Germinal center (tissue), 1 donor: ENCODE measurements around the gene TPM1.

ENCODE experiments used
- DNase-seq: peaks from one replicate; pipeline ENCODE4 v3.0.0; 2012; ENCODE audit warnings: mixed read lengths, low spot score

TPM1 gene

GRCh38 chr15:63016234-63016633, 26.3 kb upstream of the TPM1 start:
- no peak for DNase-seq

DNA sequence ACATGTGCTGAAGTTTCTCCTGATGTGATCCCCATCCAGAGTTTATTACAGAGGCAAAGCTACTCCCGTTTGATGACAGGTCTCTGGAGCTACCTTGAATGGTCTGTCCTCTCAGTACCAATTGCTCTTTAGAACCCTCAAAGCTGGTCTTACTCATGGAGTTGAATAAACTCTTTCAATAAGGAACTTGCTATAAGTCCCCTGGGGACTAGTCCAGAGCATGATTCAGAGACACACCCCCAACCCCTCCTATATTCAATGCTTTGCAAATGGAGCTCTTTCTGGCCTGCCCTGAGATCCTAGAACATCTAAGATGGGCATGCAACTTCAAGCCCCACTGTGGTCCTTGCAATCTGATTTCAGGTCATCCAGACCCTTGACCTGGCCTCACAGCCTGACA, 23.9 kb upstream of the TPM1 start:
- DNase-seq = no peak

DNA sequence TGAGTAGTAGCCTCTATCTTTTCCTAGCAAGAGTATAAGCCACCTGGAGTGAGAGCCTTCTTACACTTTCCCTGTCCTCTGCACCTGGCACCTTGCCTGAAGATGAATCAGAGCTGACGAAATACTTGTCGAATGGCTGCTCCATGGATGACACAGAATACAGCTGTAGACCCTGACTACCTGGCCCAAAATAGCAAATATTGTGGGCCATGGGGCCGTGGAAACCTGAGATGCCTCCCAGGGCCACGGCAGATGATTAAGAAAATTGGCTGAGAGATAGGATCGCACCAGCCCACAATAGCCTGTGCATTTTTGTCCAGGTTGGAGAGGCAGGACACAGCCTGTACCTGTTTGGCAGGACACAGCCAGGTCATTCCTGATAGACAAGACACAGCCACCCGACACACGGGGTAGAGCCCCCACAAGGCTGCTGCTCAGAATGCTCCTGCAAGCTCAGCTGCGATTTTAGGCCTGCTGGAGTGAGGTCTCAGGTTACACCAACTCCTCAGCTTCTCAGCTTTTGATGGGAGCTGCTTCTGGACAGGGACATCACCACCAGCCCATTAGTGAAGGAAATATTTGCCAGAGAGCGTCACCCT, 22.9 kb upstream of the TPM1 start:
- no peak for DNase-seq

DNA sequence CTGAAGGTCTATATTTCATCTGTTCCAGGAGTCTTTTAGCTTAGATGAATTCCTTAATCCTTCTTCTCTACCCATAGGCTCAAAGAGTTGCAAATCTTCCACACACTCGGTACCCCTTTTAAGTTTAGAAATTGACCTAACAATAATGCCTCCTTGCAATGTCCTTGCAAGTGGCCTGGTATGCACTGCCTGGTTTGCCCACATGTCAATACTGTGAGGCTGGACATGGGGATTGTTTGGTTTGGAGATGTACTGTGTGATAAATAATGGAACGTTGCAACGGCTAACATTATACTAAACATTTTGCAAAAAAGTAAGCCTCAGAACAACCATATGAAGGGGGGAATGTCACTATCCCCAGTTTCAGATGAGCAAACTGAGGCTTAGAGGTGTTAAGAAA, 22.4 kb upstream of the TPM1 start:
- no peak for DNase-seq

DNA sequence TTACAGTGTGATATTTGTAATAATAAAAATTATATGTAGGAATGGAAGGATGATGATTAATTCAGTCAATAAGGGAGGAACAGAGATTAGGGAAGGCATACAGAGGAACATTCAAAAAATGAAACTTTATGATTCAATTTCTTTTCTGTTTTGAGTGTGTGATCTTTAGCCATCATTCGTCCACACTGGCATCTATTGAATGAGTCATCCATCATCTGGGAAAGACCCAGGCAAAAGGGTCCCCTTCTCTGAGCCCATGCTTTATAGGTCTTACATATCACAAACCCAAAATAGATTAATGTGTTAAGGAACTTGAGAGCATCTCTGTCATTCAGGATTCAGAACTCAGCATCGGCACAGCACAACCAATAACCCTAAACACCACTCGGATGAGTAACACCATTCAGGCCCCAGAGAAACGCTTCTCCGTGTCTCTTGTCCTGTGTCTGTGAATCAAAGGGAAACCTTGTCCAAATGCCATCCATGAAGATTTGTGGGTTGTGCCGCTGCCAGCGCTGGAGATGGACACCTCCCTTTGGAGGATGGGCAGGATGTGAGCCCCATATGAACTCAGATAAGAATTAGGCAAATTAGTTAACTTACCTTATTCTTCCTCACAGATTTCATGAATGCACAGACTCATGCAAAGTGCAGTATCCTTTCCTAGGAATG, 21.7 kb upstream of the TPM1 start:
- no peak for DNase-seq

DNA sequence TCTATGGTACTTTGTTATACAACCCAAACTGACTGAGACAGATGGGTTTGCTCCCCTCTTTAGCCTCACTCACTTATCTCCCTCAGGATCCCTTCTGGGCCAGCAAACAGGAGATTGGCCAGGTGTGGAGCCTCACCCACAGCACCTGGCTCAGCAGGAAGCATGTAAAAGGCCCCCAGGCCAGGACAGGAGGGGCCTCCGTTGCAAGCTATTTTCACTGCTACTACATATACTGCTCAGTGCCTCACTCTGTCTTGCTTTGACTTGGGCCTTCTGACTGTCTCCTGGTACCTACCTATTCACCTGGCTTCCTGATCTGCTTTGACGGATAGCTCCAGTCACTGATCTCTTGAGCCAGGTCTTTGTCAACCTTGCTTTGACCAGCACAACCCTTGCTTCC, 20.4 kb upstream of the TPM1 start:
- DNase-seq = no peak

DNA sequence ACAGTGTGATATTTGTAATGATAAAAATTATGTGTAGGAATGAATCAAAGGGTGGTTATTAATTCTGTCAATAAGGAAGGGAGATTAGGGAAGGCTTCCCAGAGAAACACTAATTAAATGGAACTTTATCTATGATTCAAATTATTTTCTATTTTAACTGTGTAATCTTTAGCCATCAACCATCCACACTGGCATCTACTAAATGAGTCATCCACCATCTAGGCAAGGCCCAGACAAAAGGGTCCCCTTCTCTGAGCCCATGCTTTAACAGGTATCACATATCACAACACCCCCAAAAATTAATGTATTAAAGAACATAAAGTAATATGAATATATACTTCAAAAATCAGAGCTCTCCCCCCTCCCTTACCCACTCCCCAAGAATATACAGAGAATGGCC, 19.9 kb upstream of the TPM1 start:
- DNase-seq = no peak

- no peak for DNase-seq
Observed at GRCh38 chr15:63023351-63023945, 19.1 kb upstream of the TPM1 start.

- no peak for DNase-seq
Observed at GRCh38 chr15:63025460-63025859, 17.1 kb upstream of the TPM1 start.

- DNase-seq = no peak
Observed at GRCh38 chr15:63027646-63028045, 14.9 kb upstream of the TPM1 start.

DNA sequence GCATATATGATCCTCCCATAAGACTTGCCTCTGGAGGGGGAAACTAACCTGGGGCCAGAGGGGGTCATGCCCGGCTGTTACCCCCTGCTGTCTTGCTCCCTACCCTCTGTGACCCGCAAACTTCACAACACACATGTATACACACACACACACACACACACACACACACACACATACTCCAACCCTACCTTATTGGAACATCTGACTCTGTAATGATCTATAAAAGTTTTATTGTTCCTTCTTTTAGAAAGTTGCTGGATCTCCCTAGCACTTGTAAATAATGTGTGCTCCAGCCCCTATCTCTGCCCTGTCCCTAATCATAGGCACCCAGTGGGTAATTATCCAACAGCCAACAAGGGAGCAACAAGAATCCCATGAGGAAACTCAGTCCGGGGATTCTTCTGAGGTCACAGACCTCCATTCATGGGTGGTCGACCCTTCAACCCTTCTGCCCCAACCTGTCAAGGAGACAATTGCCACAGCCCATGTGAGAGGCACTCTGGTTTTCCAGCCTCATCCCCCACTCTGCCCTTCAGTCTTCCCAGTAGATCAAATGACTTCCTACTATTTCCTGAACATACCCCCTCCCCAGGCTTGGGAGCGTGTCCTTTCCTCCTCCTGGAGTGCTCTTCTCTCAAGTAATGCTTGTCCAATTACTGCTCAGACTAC, 14.0 kb upstream of the TPM1 start:
- DNase-seq = no peak

DNA sequence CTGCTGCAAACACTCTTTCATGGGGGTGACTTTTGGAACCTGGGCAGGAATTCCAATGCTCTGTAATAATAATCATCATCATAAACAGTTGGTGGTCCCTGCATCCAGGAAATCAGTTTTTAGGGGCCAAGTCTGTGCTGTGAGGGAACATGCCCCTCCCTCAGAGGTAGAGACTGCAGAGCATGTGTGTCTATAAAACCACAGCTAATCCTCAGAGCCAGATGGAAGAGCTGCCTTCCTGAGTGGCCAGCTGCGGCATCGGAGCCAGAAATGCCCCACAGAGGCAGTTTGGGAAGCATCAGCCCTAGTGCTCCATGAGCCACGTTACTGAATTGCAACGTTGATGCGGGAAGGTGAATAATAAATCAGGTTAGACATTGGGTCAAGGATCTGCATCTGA, 12.9 kb upstream of the TPM1 start:
- DNase-seq = no peak

- DNase-seq = no peak
Observed at GRCh38 chr15:63030101-63030551, 12.4 kb upstream of the TPM1 start.

GRCh38 chr15:63034578-63034977, 8.0 kb upstream of the TPM1 start:
- no peak for DNase-seq

GRCh38 chr15:63035253-63035652, 7.3 kb upstream of the TPM1 start:
- DNase-seq = no peak

DNA sequence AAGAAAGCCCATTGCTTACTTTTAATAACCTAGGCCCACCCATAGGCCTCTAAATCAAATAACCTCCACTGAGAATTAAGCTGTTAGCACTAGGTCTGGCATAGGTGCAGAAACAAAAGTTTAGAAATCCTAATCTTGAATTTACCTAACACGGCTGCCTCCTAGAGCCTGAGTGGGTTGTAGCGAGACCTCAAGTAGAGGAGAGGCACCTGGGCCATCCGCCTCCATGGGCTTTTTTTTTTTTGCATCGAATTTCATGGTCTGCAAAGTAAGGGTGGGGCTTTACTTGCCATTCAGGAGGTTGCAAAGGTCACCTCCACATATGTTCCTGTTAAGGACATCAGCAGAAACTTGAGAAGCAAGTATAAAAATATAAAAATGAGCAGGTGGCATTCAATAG, 6.6 kb upstream of the TPM1 start:
- DNase-seq = no peak

- DNase-seq = no peak
Observed at GRCh38 chr15:63037976-63038720, 4.4 kb upstream of the TPM1 start.

GRCh38 chr15:63038926-63039673, 3.4 kb upstream of the TPM1 start:
- no peak for DNase-seq

- DNase-seq = no peak
Observed at GRCh38 chr15:63039811-63040210, 2.7 kb upstream of the TPM1 start.

DNA sequence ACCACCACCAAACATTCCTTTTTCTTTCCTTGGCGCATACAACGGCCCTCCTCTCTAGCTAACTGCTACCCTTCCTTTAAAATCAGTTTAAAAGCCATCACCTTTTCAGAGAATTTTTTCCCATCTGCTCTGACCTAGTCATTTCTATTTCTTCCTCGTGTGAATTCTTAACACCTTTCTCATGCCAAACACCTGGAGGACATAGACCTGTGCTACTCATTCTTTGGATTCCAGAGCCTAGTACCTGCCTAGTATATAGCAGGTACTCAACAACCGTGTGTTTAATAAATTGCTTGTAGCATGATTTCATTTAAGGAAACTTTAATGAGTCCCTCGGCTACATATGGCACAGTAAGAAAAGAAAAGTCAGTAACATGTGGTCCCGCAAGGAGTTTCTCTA, 2.0 kb upstream of the TPM1 start:
- no peak for DNase-seq

GRCh38 chr15:63040954-63041353, 1.6 kb upstream of the TPM1 start:
- no peak for DNase-seq
